Memory B cell (primary cell): ENCODE data around the gene TNFRSF1B.
"Not testable (repeated sequence)": the region's sequence is repeated elsewhere in the genome, so short reads cannot be mapped to it uniquely, and the experiment has no call there.

ENCODE experiments used
- ATAC-seq: fragments of 150-1000 bp; cut with Tn5 transposase; 2 replicates; pipeline ENCODE4 v1.10.0; 2021; ENCODE audit warnings: low read depth, mild to moderate bottlenecking, moderate library complexity
- DNase-seq, 2 donors: peaks; one replicate each; pipeline ENCODE4 v3.0.0; 2022; ENCODE audit warnings: low spot score in 2 of 2
- H3K27ac Mint-ChIP-seq: one replicate; pipeline ENCODE4 v1.8.0; 2022; ENCODE audit warnings: mild to moderate bottlenecking, moderate library complexity, mixed read lengths
- H3K27me3 Mint-ChIP-seq: one replicate; pipeline ENCODE4 v1.8.0; 2022; ENCODE audit warnings: mixed read lengths
- H3K36me3 Mint-ChIP-seq: one replicate; pipeline ENCODE4 v1.8.0; 2022; ENCODE audit warnings: mild to moderate bottlenecking, mixed read lengths
- H3K4me1 Mint-ChIP-seq: one replicate; pipeline ENCODE4 v1.8.0; 2022; ENCODE audit warnings: mixed read lengths
- H3K4me3 Mint-ChIP-seq: one replicate; pipeline ENCODE4 v1.8.0; 2022; ENCODE audit warnings: mild to moderate bottlenecking, moderate library complexity, mixed read lengths
- H3K9me3 Mint-ChIP-seq: one replicate; pipeline ENCODE4 v1.8.0; 2022; ENCODE audit warnings: mixed read lengths

The TNFRSF1B gene

GRCh38 chr1:12206792-12207424 is 40.1 kb downstream of the TNFRSF1B start:
- no peak for ATAC-seq
- H3K36me3 Mint-ChIP-seq: peaks cover 12% of the 10 kb centered on the region
- no peak overlapping the region for H3K4me3 Mint-ChIP-seq

GRCh38 chr1:12208271-12208670 is 41.5 kb downstream of the TNFRSF1B start:
- H3K36me3 Mint-ChIP-seq: peaks cover 8% of the 10 kb centered on the region
- no peaks in the 10 kb centered on the region for H3K9me3 Mint-ChIP-seq
- peak overlapping the region; percentile 62 for H3K27ac Mint-ChIP-seq
- H3K4me1 Mint-ChIP-seq: peaks cover 58% of the 10 kb centered on the region
- ATAC-seq (no peak), DNase-seq (no peak)
- no peak overlapping the region for H3K4me3 Mint-ChIP-seq
- H3K27me3 Mint-ChIP-seq: peaks cover under 1% of the 10 kb centered on the region

More at GRCh38 chr1:12206792-12207424, 40.1 kb downstream of the TNFRSF1B start:
- Mint-ChIP-seq H3K27ac (no peak overlapping the region), H3K9me3 (no peaks in the 10 kb centered on the region), H3K4me1 (peaks cover 66% of the 10 kb centered on the region), H3K27me3 (no peaks in the 10 kb centered on the region)
- DNase-seq: no peak

- Mint-ChIP-seq H3K27me3 (peaks cover 1% of the 10 kb centered on the region), H3K4me1 (peaks cover 53% of the 10 kb centered on the region), H3K9me3 (no peaks in the 10 kb centered on the region), H3K36me3 (peaks cover 6% of the 10 kb centered on the region), H3K4me3 (peak overlapping the region; percentile 2), H3K27ac (peak overlapping the region; percentile 62)
- peak; percentile 85 to 93 for DNase-seq
- ATAC-seq: peak; percentile 57
Observed at GRCh38 chr1:12208764-12209494, 42.1 kb downstream of the TNFRSF1B start.

- H3K9me3 Mint-ChIP-seq: no peaks in the 10 kb centered on the region
- H3K27ac Mint-ChIP-seq: no peak overlapping the region
- H3K4me1 Mint-ChIP-seq: peaks cover 47% of the 10 kb centered on the region
- H3K27me3 Mint-ChIP-seq: peaks cover 1% of the 10 kb centered on the region
- ATAC-seq: no peak
- DNase-seq: no peak
- H3K36me3 Mint-ChIP-seq: peaks cover 6% of the 10 kb centered on the region
- H3K4me3 Mint-ChIP-seq: peak overlapping the region; percentile 2
Observed at GRCh38 chr1:12209495-12209832, 42.7 kb downstream of the TNFRSF1B start.

GRCh38 chr1:12215118-12215961 is 48.5 kb downstream of the TNFRSF1B start:
- Mint-ChIP-seq H3K9me3 (no peaks in the 10 kb centered on the region), H3K4me1 (peaks cover 20% of the 10 kb centered on the region), H3K36me3 (peaks cover 2% of the 10 kb centered on the region), H3K4me3 (no peak overlapping the region), H3K27me3 (peaks cover 4% of the 10 kb centered on the region), H3K27ac (no peak overlapping the region)
- DNase-seq (no peak), ATAC-seq (no peak)

GRCh38 chr1:12219800-12220199 is 53.0 kb downstream of the TNFRSF1B start:
- H3K9me3 Mint-ChIP-seq: no peaks in the 10 kb centered on the region
- peaks cover 3% of the 10 kb centered on the region for H3K4me1 Mint-ChIP-seq
- H3K36me3 Mint-ChIP-seq: peaks cover 7% of the 10 kb centered on the region
- no peak overlapping the region for H3K4me3 Mint-ChIP-seq
- no peaks in the 10 kb centered on the region for H3K27me3 Mint-ChIP-seq
- no peak overlapping the region for H3K27ac Mint-ChIP-seq
- DNase-seq (no peak), ATAC-seq (no peak)

- Mint-ChIP-seq H3K27me3 (no peaks in the 10 kb centered on the region), H3K4me3 (no peak overlapping the region), H3K27ac (no peak overlapping the region), H3K9me3 (no peaks in the 10 kb centered on the region), H3K36me3 (peaks cover 7% of the 10 kb centered on the region), H3K4me1 (peaks cover 3% of the 10 kb centered on the region)
- ATAC-seq (no peak), DNase-seq (no peak)
Observed at GRCh38 chr1:12220890-12221289, 54.1 kb downstream of the TNFRSF1B start.

GRCh38 chr1:12222700-12223099 is 55.9 kb downstream of the TNFRSF1B start:
- not testable (repeated sequence) for DNase-seq

GRCh38 chr1:12224092-12224491 is 57.3 kb downstream of the TNFRSF1B start:
- not testable (repeated sequence) for H3K4me3 Mint-ChIP-seq, ATAC-seq

More at GRCh38 chr1:12222700-12223099, 55.9 kb downstream of the TNFRSF1B start:
- not testable (repeated sequence) for H3K27me3 Mint-ChIP-seq, H3K36me3 Mint-ChIP-seq, ATAC-seq, H3K4me1 Mint-ChIP-seq, H3K9me3 Mint-ChIP-seq, H3K27ac Mint-ChIP-seq, H3K4me3 Mint-ChIP-seq

GRCh38 chr1:12228979-12229378 is 62.2 kb downstream of the TNFRSF1B start:
- Mint-ChIP-seq H3K4me1 (peaks cover 14% of the 10 kb centered on the region), H3K4me3 (no peak overlapping the region), H3K27ac (peak overlapping the region; percentile 76), H3K9me3 (no peaks in the 10 kb centered on the region), H3K27me3 (no peaks in the 10 kb centered on the region), H3K36me3 (no peaks in the 10 kb centered on the region)
- DNase-seq (no peak), ATAC-seq (no peak)

More at GRCh38 chr1:12224092-12224491, 57.3 kb downstream of the TNFRSF1B start:
- H3K36me3 Mint-ChIP-seq, H3K4me1 Mint-ChIP-seq, H3K27me3 Mint-ChIP-seq, H3K27ac Mint-ChIP-seq, H3K9me3 Mint-ChIP-seq, DNase-seq: not testable (repeated sequence)

- no peak for DNase-seq
- Mint-ChIP-seq H3K27me3 (no peaks in the 10 kb centered on the region), H3K27ac (peak overlapping the region; percentile 76), H3K36me3 (no peaks in the 10 kb centered on the region), H3K4me3 (peak overlapping the region; percentile 77), H3K4me1 (peaks cover 14% of the 10 kb centered on the region), H3K9me3 (no peaks in the 10 kb centered on the region)
- ATAC-seq: peak; percentile 1
Observed at GRCh38 chr1:12229386-12229834, 62.6 kb downstream of the TNFRSF1B start.

- peak within 1 kb of the TSS; percentile 76 for H3K27ac Mint-ChIP-seq
- H3K4me3 Mint-ChIP-seq: peak within 1 kb of the TSS; percentile 95
- peak; percentile 83 to 85 for DNase-seq
- H3K36me3 Mint-ChIP-seq: no peaks in the 10 kb centered on the region
- no peaks in the 10 kb centered on the region for H3K9me3 Mint-ChIP-seq
- H3K27me3 Mint-ChIP-seq: no peaks in the 10 kb centered on the region
- peaks cover 14% of the 10 kb centered on the region for H3K4me1 Mint-ChIP-seq
- ATAC-seq: peak; percentile 94
Observed at GRCh38 chr1:12229835-12230548, 63.2 kb downstream of the TNFRSF1B start, which contains the start of gene VPS13D. Gene VPS13D (plus strand): TSS chr1:12230030. CDS start chr1:12234267, 4,237 bp downstream.

GRCh38 chr1:12230549-12231275 is 63.9 kb downstream of the TNFRSF1B start:
- ATAC-seq (peak; percentile 30), DNase-seq (no peak)
- H3K4me1 Mint-ChIP-seq: peaks cover 14% of the 10 kb centered on the region
- H3K27ac Mint-ChIP-seq: peak overlapping the region; percentile 74
- H3K36me3 Mint-ChIP-seq: peaks cover 3% of the 10 kb centered on the region
- no peaks in the 10 kb centered on the region for H3K9me3 Mint-ChIP-seq
- H3K27me3 Mint-ChIP-seq: no peaks in the 10 kb centered on the region
- peak overlapping the region; percentile 95 for H3K4me3 Mint-ChIP-seq
